HG03025 (cell line): ENCODE data around the gene ARID1A.
A peak's percentile ranks its signal among the peaks of the same experiment; 100 is the strongest.
"Not testable (repeated sequence)": the region's sequence is repeated elsewhere in the genome, so short reads cannot be mapped to it uniquely, and the experiment has no call there.

Experiments
- ATAC-seq: cut with Tn5 transposase; IDR thresholded peaks from one replicate; pipeline ENCODE4 v1.9.1; 2021; ENCODE audit warnings: mild to moderate bottlenecking, moderate library complexity; ENCODE audit not compliant: unreplicated experiment, low FRiP score

The ARID1A gene

DNA sequence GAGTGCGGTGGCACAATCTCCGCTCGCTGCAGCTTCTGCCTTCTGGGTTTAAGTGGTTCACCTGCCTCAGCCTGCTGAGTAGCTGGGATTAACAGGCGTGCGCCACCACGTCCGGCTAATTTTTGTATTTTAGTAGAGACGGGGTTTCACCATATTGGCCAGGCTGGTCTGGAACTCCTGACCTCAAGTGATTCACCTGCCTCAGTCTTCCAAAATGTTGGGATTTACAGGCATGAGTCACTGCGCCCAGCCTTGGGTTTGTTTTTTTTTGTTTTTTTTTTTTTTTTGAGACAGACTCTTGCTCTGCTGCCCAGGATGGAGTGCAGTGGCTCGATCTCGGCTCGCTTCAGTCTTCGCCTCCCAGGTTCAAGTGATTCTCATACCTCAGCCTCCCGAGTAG lies 30.1 kb downstream of the ARID1A start:
- ATAC-seq: not testable (repeated sequence)

DNA sequence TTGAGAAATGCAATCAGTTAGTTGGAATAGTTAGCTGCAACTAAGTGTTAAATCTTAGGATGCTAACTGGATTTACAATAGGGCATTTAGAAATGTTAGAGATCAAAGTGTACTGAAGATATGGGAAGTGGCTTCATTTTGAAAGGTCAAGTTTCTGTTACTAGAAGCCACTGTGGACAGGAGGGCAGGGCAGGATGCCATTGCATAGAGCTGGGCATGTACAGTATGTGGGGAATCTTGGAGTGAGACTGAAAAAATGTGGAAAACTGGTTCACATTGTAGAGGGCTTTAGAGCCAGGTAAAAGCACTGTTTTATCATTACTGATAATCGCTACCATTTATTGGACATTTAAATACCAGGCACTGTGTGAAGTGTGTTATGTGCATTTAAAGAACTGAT lies 31.0 kb downstream of the ARID1A start:
- ATAC-seq: no peak

DNA sequence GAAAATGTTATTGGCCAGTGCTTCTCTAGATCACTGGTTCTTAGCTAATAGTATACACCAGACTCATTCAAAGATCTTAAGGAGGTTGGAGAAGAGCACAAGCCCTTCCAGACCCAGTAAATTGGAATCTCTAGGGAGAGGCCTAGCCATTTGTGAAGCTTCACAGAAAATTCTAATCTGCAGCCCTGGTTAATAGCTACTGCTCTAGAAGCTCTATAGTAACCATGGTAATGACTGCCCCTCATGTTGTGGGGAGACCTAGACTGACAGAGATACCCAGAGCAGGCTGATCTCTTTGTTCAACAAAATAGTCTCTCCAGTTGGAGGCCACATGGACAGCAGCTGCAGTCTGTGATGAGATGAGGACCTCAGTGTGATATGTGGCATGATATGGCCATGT lies 31.7 kb downstream of the ARID1A start:
- ATAC-seq: no peak

DNA sequence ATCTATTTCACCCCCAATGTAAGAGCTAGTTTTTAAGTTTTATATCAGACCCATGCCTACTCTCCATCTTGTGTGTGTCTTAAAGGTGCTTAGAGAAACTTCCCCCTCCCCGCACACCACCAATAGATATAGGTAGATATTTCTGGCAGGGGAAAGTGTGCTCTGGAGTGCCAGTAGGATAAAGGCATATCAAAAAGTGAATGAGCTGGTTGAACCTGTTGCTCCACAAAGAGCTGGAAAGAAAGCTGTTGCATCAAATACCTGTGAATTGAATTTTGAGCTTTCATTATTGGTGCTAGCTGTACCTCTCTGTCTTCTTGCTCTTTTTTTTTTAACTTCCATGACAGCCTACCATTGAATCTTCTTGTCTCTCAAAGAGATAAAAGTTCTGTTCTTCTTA lies 32.8 kb downstream of the ARID1A start:
- no peak for ATAC-seq

GRCh38 chr1:26729633-26730032 lies 33.8 kb downstream of the ARID1A start:
- ATAC-seq: no peak

DNA sequence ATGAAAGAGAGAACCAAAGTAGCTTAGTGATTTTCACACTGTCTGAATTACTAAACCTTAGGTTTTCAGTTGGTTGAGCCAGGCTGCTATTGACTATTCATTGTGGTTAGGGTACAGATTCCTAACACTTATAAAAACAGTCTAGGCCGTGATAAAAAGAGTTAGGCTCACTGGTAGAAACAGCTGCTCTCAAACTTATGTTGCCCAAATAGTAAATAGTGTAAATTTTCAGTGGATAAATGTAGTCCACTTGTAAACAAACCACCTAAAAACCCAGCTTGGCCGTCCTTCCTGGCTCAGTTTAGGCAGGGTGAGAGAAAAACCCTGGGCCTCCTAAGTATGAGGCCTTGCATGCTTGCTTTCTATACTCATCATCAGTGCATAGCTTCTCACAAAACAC lies 34.9 kb downstream of the ARID1A start:
- no peak for ATAC-seq

GRCh38 chr1:26731233-26731902 lies 35.6 kb downstream of the ARID1A start:
- ATAC-seq: no peak

DNA sequence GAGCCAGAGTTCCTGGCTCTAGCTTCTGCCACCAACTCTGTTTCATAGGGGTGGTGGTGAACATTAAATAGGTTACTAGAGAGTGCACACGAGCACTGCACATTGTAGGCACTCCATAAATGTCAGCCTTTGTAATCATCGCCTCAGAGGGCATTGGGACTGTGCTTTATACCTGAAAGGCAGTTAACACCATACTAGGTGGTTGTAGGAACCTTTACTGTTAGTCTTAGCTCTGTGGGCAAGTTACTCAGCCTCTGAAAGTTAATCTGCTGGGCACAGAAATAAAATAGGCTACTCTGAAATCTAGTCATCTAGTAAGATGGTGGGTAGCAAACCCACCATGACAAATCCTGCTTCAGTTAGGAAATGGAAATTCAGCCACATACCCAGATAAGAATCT lies 37.6 kb downstream of the ARID1A start:
- no peak for ATAC-seq

DNA sequence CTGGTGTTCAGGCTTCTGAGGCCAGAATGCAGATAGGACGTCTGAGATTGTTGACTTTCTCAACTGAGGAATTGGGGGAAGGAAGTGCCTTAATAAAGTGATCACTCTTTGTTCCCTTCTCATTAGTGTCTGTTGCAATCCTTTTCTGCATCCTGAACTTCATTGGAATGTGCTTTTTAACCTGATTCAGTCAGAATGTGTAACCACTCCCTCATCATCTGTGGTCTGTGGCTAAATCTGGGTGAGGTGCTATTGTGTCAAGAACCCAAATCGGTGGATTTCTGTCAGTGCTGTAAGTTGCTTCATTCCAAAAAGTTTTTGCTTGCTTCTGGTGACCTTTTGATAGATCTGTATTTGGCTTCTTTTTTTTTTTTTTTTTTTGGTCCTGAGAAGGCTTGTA lies 38.2 kb downstream of the ARID1A start:
- ATAC-seq: no peak

- ATAC-seq: no peak
These were observed 38.8 kb downstream of the ARID1A start for GRCh38 chr1:26734501-26735058.

- no peak for ATAC-seq
These were observed 43.6 kb downstream of the ARID1A start for GRCh38 chr1:26739329-26739914.

DNA sequence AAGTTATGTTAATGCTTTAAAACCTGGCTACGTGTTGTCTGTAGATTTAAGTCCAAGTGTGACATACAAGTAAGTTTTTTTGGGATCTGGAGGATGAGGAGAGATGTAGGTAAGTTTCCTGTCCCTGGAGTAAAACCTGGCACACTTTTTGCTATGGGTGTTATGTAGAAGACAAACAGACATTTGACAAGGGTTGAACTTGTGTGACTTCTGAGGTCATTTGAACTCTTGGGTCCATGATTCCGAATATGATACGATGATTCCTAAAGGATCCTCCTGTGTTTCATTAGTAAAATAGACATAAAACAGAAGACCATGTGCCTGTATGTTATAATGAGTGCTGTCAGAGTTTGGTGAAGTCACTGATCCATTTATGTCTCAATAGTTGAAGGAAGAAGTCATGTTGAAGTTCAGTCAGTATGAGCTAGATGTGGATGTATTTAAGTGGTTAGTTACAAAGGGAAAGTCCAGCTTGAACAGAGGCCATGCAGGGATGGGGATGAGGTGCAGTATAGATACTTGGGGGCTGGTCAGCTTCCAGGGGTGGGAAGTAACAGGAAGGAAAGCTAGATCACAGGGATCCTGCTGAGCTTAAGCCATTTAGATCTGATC lies 44.3 kb downstream of the ARID1A start:
- ATAC-seq: no peak

- ATAC-seq: no peak
These were observed 45.1 kb downstream of the ARID1A start for GRCh38 chr1:26740952-26741351.

DNA sequence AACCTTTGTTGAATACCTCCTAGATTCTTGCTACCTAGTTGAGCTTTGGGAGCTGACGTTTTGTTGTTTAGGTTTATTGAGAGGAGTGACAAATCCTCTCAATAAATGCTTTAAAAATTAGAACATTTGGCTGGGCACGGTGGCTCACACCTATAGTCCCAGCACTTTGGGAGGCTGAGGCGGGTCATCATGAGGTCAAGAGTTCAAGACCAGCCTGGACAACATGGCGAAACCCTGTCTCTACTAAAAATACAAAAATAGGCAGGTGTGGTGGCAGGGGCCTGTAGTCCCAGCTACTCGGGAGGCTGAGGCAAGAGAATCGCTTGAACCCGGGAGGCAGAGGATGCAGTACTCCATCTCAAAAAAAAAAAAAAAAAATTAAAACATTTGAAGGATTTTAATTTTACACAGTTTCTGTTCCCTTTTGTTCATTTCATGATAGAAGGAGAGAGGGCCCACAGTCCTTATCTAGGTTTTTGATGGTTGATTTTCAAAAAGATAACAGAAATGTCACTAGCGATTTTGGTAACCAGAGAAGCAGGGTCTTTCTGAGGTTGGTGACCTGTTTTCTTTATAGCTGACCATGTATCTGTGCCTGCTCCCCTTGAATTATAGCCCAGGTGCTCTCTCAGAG lies 47.7 kb downstream of the ARID1A start:
- ATAC-seq: no peak

DNA sequence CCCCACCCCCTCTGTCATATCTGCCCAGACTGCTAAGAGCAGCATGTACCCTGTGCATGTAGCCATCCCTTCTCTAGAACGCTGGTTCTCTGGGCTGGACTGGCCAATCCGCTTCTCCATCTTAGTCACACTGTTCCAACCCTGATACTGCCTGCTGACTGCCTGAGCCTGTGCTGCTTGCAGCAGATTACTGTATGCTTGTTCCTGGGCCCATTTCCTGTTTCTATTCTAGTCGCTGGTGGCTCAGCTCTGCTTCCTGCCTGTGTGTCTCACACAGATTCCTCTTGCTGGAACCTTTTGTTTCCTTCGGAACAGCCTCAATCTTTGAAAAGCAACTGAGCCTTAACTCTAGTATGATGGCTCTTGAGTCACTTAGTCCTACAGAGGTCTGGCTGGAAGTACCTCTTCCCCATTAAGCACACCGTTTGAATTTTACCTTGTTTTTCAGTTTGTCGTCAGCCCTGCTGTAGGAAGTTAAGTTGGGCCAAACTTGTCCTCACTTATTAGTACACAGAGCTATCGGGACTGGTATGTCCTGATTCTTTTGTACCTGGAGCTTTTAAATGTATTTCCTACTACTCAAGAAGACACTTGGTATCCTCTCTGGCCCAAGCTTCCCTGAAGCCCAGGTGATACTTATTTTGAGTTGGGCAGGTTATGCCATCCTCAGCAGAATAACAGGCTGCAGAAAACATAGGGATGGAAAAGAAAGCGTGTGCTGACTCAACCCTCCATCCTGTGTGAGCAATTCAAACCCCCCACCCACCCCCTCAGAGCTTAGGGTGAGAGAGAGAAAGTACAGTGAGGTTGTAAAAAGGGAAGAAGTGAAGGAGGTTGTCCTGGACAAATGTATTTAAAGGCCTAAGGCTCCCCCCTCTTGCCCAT lies 48.5 kb downstream of the ARID1A start:
- ATAC-seq: peak; percentile 94

DNA sequence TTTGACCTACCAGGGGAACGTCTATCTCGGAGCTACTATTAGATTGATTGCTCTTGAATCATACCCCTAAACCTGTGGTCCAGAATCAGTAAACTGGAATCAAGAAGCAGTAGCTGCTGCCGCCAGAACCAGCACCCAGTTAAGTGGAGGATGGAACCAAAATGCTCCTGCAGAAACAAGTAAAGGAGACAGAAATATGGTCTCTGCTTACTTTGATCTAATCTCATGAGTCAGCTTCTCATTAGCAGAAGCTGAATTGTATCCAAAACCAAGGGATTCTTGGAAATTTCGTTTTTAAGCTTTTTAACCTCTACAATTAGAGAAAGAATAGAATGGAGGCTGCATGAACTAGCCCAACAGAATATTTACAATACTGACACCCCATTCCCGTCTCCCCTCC lies 49.4 kb downstream of the ARID1A start:
- no peak for ATAC-seq

DNA sequence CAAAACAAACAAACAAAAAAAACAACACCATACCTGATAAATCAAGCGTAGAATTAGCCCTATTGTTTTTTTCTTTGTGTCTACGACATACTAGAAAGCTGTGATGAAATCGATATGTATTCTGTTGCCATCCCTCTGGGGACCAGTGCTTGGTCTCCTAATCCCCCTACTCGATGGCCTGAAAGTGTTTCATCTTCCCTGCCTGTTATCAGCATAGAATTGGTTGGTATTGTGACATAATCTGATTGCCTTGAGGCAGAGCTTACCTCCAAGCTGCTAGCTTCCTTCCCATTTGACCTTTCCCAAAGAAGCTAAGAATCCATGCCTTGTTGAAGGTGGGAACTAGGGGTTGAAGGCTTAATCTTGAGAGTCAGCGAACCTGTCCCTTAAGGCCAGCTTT lies 51.2 kb downstream of the ARID1A start:
- no peak for ATAC-seq

DNA sequence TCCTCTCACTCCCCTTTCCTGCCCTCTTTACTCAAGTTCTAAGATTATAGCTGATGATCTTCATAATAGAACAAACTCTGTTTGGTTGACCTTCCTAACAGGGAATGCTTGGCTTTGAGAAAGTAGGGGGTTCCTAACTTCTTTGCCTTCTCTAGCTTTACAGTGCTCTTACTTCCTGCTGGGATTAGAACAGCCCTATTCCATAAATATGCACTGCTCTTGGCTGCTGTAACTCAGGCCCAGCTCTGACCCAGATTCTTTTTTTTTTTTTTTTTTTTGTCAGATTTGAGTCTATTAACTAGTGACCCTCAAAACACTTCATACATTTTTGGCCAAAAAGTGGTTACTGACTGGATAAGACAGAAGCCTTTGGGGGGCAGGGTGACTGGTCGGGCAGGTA lies 52.5 kb downstream of the ARID1A start:
- ATAC-seq: no peak

GRCh38 chr1:26749458-26749857 lies 53.6 kb downstream of the ARID1A start:
- no peak for ATAC-seq

DNA sequence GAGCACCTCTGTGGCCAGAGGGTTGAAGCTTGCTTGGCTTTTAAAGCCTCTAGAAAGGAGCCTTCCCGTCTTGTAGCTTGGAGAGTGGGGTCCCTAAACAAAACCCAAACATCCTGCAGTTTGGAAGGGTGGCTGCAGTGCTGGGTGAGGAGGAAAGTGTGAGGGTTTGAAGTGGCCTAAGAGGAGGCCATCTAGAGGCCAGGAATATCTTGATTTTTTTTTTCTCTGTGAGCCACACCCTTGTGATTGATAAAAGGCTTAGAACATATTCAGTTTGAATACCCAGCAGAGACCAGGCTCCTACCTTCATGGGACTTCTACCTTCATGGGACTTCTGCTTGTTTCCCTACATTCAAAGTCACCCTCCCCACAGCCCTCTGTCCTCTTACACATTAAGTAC lies 54.6 kb downstream of the ARID1A start:
- no peak for ATAC-seq
